Smooth muscle cell of the brain vasculature (primary cell): ENCODE measurements around the gene DNAJC2.
"Not testable (repeated sequence)": the region's sequence is repeated elsewhere in the genome, so short reads cannot be mapped to it uniquely, and the experiment has no call there.

Experiments used
- DNase-seq: peaks from one replicate; pipeline ENCODE4 v3.0.0-alpha.2; 2012; ENCODE audit warnings: low read depth, low spot score

Gene DNAJC2

DNA sequence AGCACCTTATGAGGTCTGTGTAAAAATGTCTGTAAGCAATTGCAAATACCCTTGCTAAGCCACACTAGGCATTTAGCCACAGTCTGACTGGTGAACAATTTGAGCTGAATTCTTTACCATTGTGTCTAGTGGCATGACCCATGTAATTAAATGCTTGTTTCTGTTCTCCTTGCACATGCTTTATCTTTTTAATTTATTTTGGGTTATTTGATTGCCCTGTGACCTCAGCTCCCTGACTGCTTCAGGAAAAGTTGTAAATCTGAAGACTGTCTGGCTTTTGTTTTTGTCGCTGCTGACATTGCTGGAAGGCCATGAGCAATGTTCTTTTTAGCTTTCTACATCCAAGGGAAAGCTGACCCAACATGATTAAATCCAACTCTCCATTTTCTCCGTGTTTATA is 78.3 kb downstream of the DNAJC2 start:
- DNase-seq, result not testable (repeated sequence)

DNA sequence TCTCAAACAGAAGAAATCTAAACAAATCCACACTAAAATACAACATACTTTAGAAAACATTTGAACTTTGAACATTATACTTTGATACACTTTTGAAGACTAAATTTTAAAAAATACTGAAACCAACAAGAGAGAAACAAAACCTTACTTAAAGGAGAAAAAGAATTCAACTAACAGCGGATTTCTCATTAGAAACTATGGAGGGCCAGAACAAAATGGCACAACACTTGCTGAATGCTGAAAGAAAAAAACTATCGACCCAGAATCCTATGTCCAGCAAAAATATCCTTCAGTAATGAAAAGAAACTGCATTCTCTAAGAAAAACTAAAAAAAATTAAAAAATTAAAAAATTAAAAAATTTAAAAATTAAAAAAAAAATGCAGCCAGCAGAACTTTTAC is 80.5 kb downstream of the DNAJC2 start:
- DNase-seq, result not testable (repeated sequence)
